ENCODE data around the gene WDFY2. TPM values are rescaled to one million over a fixed set of nuclear protein-coding genes. Genes with fewer than 3 reads are reported as not detected.

WDFY2 gene
- total RNA-seq, 1 donor from 2014 or later: 9.1 TPM

- DNase-seq (ENCODE audit: low read depth): no peak
Observed at GRCh38 chr13:51738226-51738905, 154.1 kb downstream of the WDFY2 start.

DNA sequence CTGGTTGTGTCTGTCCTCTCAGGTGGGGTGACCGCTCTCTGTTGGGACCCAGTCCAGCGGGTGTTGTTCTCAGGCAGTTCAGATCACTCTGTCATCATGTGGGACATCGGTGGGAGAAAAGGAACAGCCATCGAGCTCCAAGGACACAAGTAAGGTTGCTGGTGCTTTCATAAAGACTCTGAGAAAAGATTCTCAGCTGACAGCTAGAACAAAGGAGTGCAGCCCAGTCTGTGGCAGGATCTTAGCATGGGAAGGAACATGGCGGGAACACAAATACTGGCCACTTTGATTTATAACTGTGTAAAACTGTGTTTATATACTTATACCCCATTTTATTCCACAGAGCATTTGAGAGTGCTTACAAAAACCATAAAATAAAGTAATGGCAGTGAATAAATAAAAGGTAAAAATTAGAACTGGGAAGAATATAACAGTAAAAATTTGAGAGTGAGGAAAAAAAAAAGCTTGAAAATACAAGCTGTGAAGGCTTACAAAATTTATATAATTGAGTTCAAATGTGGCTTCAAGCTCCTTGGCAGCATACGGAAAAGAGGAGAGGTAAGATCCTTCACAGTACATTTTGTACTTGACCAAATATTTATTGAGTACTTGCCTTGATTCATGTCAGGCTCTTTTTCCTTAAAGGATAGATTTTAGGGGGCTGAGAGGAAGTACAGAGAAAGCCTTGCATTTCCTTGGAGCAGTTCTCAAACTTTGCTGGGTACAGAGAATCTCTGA lies 154.9 kb downstream of the WDFY2 start:
- DNase-seq (ENCODE audit: low read depth): no peak

GRCh38 chr13:51740698-51741097 lies 156.4 kb downstream of the WDFY2 start:
- DNase-seq (ENCODE audit: low read depth): no peak

DNA sequence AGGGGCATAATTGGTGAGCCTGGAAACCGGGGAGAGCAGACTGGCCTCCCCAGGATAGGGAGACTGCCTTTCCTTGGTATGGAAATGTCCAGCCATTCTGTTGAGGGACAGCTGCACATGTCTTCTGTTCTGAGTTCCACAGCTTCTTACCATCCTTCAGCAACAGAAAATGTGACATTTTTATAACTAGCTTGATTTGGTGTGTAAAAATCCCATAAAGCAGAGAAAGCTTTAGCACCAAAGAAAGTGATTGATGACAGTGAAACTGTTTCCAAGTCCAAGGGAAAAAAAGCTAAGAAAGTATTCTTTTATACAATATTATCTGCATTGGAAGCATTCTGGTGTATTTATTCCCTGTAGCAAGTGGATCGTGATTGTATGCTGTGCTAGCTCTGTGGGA lies 157.8 kb downstream of the WDFY2 start:
- no peak for DNase-seq (ENCODE audit: low read depth)

DNA sequence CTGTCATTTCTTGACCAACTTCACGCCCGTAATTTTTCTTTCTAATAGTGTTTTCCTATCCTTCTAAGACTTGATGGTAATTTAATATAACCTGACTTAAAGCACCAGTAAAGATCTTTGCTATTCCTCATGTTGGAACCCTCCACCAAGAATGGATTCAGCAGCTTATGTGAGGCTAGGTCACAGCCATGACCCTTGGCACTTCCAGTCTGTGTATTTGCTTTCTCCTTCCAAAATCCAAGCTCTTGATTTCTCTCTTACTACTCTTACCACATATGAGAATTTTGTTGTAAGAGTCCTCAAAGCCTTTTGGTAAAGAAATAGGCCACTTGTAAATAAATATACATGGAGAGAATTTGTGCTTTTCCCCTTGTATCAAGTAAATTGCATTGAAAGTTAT lies 158.3 kb downstream of the WDFY2 start:
- DNase-seq (ENCODE audit: low read depth): no peak

DNA sequence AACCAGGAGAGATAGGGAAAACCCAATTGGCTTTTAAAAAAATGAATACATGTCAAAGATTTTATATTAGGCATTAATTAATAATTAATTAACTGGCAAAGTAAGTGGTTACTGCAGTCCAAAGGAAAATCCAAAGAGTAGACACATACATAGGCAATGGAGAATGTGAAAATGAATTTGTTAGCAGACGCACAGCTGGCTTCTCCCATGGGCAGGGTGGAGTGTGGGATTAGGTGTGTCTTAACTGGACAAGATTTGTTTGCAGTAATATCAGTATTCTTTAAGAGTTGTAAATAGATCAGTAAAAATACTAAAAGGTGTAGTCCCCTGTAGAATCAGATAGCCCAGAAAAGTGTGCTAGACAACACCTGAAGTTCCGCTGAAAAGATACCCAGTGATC lies 161.0 kb downstream of the WDFY2 start:
- no peak for DNase-seq (ENCODE audit: low read depth)

- no peak for DNase-seq (ENCODE audit: low read depth)
Observed at GRCh38 chr13:51746802-51747201, 162.5 kb downstream of the WDFY2 start.

DNA sequence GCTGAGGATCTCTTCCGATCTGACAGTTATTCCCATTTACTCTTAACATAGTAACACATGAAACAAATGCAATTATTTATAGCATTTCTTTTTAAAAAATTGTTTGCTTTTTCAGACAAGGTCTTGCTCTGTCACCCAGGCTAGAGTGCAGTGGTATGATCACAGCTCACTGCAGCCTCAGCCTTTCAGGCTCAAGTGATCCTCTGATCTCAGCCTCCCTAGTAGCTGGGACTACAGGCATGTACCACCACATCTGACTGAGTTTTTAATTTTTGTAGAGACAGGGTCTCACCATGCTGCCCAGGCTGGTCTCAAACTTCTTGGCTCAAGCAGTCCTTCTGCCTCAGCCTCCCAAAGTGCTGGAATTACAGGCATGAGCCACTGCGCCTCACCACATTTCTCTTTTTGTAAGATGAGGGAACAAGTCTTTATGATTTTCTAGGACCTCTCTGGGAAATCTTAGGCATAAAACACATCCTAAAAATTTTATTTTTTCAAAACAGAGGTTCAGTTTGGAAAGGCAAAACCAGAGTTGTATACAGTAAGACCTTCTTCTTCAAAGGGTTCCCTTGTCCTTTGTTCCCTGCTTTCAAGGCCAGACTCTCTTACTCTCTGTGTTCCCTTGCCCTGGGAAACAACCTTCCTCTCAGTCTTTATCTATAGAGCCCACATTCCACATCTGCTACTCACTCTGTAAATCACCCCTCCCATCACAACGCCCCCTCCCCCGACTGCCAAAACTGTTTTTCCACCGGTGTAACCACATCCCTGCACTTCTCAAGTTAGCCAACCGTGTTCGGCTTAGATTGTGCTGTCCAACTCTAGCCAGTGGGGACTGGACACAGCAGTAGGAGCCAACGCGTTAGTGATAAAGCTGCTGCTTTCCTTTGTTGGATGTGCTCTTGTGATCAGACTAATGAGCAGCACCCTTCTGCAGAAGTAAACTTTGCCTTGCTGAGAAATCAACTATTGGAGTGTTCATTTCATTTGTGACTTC lies 163.5 kb downstream of the WDFY2 start:
- no peak for DNase-seq (ENCODE audit: low read depth)

- DNase-seq (ENCODE audit: low read depth): no peak
Observed at GRCh38 chr13:51756651-51757050, 172.4 kb downstream of the WDFY2 start.

GRCh38 chr13:51758691-51759090 lies 174.4 kb downstream of the WDFY2 start:
- DNase-seq (ENCODE audit: low read depth): no peak

DNA sequence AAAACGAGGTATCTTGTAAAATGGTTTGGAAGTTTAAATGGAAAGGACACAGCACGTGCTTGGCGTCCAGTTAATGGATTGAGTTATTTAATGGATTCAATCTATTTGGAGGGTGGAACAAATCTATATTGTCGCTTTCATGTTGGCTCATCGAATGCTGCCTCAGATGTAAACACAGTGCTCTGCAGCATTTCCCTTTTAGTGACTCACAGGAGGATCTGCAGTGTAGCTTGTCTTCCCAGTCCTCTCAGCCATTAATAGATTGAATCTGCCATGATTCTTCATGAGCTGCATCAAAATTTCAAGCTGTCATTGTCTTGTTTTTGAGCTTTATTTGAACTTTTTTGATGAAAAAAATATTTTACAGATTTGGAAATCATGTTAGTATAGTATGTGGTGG lies 175.0 kb downstream of the WDFY2 start:
- no peak for DNase-seq (ENCODE audit: low read depth)

DNA sequence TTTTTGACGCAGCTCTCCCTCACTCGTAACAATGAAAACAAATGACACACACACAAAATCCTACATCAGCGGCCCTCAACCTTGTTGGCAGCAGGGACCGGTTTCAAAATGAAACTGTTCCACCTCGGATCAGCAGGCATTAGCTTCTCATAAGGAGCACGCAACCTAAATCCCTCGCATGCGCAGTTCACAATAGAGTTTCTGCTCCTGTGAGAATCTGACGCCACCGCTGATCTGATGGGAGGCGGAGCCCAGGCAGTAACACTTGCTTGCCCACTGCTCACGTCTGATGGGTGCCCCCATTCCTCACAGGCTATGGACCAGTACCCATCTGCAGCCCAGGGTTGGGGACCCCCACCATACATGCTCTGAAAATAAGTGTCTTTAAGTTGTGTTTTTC lies 176.3 kb downstream of the WDFY2 start:
- DNase-seq (ENCODE audit: low read depth): no peak

- peak; percentile 53 for DNase-seq (ENCODE audit: low read depth)
Observed at GRCh38 chr13:51761643-51762350, 177.5 kb downstream of the WDFY2 start.

DNA sequence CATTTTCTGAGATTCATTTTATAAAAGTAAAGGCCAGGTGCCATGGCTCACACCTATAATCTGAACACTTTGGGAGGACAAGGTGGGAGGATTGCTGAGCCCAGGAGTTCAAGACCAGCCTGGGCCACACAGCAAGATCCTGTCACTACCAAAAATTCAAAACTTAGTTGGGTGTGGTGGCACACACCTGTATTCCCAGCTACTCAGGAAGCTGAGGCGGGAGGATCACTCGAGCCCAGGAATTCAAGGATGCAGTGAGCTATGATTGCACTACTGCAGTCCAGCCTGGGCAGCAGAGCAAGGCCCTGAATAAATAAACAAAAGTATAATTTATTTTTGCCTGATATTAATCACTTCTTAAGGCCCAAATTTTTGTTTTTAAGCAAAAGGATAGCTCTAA lies 179.2 kb downstream of the WDFY2 start:
- DNase-seq (ENCODE audit: low read depth): no peak

- peak; percentile 93 for DNase-seq (ENCODE audit: low read depth)
Observed at GRCh38 chr13:51764184-51765141, 180.2 kb downstream of the WDFY2 start.

DNA sequence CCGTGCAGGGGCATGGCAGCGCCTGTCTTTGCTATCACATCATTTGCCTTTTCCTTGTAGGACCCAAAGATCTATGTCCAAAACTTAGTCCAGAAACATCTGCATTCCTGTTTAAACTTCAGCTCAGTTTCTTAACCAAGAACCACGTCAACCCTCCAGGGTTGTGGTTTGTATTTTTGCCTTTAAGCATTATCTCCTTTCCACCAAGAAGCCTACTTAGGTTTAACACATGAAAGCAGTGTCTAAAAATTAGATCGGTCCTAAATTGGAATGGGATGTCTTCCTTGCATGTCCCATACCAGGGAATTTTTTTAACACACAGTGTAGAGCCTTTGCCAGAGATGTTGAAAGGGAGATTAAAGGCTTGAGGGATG lies 180.9 kb downstream of the WDFY2 start:
- DNase-seq (ENCODE audit: low read depth): no peak

- DNase-seq (ENCODE audit: low read depth): no peak
Observed at GRCh38 chr13:51767100-51767499, 182.8 kb downstream of the WDFY2 start.

GRCh38 chr13:51768378-51768921 lies 184.2 kb downstream of the WDFY2 start:
- no peak for DNase-seq (ENCODE audit: low read depth)

DNA sequence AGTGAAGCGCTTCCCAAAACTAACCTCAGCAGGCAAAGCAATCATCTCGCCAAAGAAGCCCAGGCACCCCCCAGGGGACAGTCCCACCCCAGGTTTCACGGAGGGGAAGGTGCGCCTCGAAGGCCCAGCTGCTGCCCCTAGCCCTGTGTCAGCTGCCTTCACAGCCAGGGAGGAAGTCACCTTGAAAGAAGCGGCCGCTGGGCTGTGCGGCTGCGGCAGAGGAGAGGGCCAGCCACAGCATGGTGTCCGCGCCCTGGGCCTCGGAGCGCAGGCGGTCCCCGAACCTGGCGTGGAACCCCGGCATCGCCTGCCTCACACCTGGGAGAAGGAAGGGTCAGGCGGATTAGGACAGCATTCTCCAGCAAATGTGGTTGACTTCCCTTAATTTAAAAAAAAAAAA lies 184.7 kb downstream of the WDFY2 start:
- DNase-seq (ENCODE audit: low read depth): no peak

DNA sequence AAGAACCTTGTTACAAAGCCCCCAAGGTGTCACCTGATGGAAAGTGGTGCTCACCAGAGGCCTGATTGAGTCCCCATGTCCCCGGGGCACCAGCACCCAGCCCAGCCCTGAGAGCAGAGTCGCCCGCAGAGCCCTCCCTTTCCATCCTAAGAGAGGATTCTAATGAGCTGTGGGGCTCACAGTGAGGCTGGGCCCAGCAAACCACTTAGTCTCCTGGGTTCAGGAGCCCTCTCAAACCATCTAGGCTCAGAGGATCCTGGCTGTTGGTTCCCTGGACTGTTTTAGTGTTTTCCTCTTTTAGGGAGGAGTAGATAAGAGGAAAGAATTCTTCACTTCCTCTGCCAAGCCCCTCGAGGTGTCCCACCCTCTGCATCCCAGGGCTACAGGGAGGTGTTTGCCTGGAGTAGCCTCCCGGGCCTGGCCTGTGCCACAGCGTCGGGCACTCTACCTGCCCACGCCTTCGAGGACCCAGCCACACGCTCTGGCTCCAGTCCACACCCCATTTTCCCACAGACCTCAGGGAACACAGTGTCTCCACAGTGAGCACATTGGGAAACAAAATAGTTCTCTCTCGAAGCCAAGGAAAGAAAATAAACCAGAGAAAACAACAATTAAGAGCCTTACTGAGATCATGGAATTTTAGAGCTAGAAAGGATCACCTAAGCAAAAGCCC lies 185.3 kb downstream of the WDFY2 start:
- peak; percentile 23 for DNase-seq (ENCODE audit: low read depth)

Measured in renal cortical epithelial cell (primary cell).